WTC11 (cell line): ENCODE measurements around the gene MIEF1. TPM values are rescaled to one million over a fixed set of nuclear protein-coding genes. Genes with fewer than 3 reads are reported as not detected.
A peak's percentile ranks its signal among the peaks of the same experiment; 100 is the strongest.

Experiments used
- ATAC-seq: fragments of 200-7000 bp; cut with Tn5 transposase; 2 replicates; pipeline ENCODE4 v1.10.0; 2021; ENCODE audit warnings: mild to moderate bottlenecking, moderate library complexity
- Bru-seq: library from RNA; stranded (reverse); fragments of 400-500 nt; gene quantifications from one replicate; lab custom pipeline; 2021; lab: Mats Ljungman, UMichigan
- CTCF ChIA-PET: fragments of 300-600 bp; sonication (Branson Sonifier 250); formaldehyde crosslinking; loops from one replicate; lab custom pipeline; 2021; ENCODE audit warnings: antibody characterized with exemption; lab: Charles Lee
- POLR2A ChIA-PET: fragments of 350-600 bp; sonication (Branson Sonifier 250); formaldehyde crosslinking; loops from one replicate; lab custom pipeline; 2021; ENCODE audit warnings: antibody characterized with exemption; lab: Charles Lee
- DNase-seq: peaks from one replicate; pipeline ENCODE4 v3.0.0; 2021; ENCODE audit warnings: low spot score
- H3K27ac Mint-ChIP-seq: 2 replicates; pipeline ENCODE4 v1.8.0; 2021; ENCODE audit warnings: mixed read lengths
- H3K27me3 Mint-ChIP-seq: 2 replicates; pipeline ENCODE4 v1.8.0; 2021; ENCODE audit warnings: low read depth, mild to moderate bottlenecking, moderate library complexity, mixed read lengths
- H3K36me3 Mint-ChIP-seq: 2 replicates; pipeline ENCODE4 v1.8.0; 2021; ENCODE audit warnings: mixed read lengths
- H3K4me1 Mint-ChIP-seq: 2 replicates; pipeline ENCODE4 v1.8.0; 2022; ENCODE audit warnings: mixed read lengths
- H3K4me3 Mint-ChIP-seq: 2 replicates; pipeline ENCODE4 v1.8.0; 2021; ENCODE audit warnings: mild to moderate bottlenecking, moderate library complexity, mixed read lengths
- H3K9me3 Mint-ChIP-seq: 2 replicates; pipeline ENCODE4 v1.8.0; 2021; ENCODE audit warnings: mixed read lengths
- ARID4B ChIP-seq: sonication (generic); formaldehyde crosslinking; IDR thresholded peaks from 2 replicates; pipeline ENCODE4 v1.8.0; 2023; ENCODE audit warnings: missing genetic modification reagents, mild to moderate bottlenecking, borderline replicate concordance
- ATF6 ChIP-seq: sonication (generic); formaldehyde crosslinking; IDR thresholded peaks from 2 replicates; pipeline ENCODE4 v1.8.1; 2023; ENCODE audit warnings: mild to moderate bottlenecking, missing genetic modification reagents
- CREM ChIP-seq: sonication (generic); formaldehyde crosslinking; IDR thresholded peaks from 2 replicates; pipeline ENCODE4 v1.8.1; 2022; ENCODE audit warnings: mild to moderate bottlenecking, missing genetic modification reagents, moderate library complexity
- E2F1 ChIP-seq: sonication (generic); formaldehyde crosslinking; IDR thresholded peaks from 2 replicates; pipeline ENCODE4 v1.8.0; 2022; ENCODE audit warnings: mild to moderate bottlenecking, missing genetic modification reagents
- EMX1 ChIP-seq: fragments of 250-450 bp; sonication (Bioruptor Pico); IDR thresholded peaks from 2 replicates; pipeline ENCODE4 v1.8.0; 2021; ENCODE audit warnings: mild to moderate bottlenecking
- ESRRA ChIP-seq: sonication (generic); formaldehyde crosslinking; IDR thresholded peaks from 2 replicates; pipeline ENCODE4 v1.8.1; 2022; ENCODE audit warnings: mild to moderate bottlenecking, missing genetic modification reagents, borderline replicate concordance
- ETV6 ChIP-seq: sonication (generic); formaldehyde crosslinking; IDR thresholded peaks from 2 replicates; pipeline ENCODE4 v1.8.1; 2022; ENCODE audit warnings: mild to moderate bottlenecking, missing genetic modification reagents
- GABPB1 ChIP-seq: sonication (generic); formaldehyde crosslinking; IDR thresholded peaks from 2 replicates; pipeline ENCODE4 v1.8.1; 2023; ENCODE audit warnings: mild to moderate bottlenecking, missing genetic modification reagents
- KAT7 ChIP-seq: sonication (generic); formaldehyde crosslinking; IDR thresholded peaks from 2 replicates; pipeline ENCODE4 v1.8.1; 2023; ENCODE audit warnings: missing genetic modification reagents, mild to moderate bottlenecking, borderline replicate concordance
- MAX ChIP-seq: sonication (generic); formaldehyde crosslinking; IDR thresholded peaks from 2 replicates; pipeline ENCODE4 v1.8.0; 2022; ENCODE audit warnings: mild to moderate bottlenecking, missing genetic modification reagents
- MYBL2 ChIP-seq: sonication (generic); formaldehyde crosslinking; IDR thresholded peaks from 2 replicates; pipeline ENCODE4 v1.8.1; 2023; ENCODE audit warnings: mild to moderate bottlenecking, moderate library complexity, missing genetic modification reagents
- NR2C2 ChIP-seq: sonication (generic); formaldehyde crosslinking; IDR thresholded peaks from 2 replicates; pipeline ENCODE4 v1.8.0; 2022; ENCODE audit warnings: mild to moderate bottlenecking, missing genetic modification reagents
- OVOL2 ChIP-seq: fragments of 250-450 bp; sonication (Bioruptor Pico); IDR thresholded peaks from 2 replicates; pipeline ENCODE4 v1.9.0; 2021; ENCODE audit warnings: mild to moderate bottlenecking, borderline replicate concordance
- PRRX2 ChIP-seq: fragments of 250-450 bp; sonication (Bioruptor Pico); IDR thresholded peaks from 2 replicates; pipeline ENCODE4 v1.8.0; 2021; ENCODE audit warnings: mild to moderate bottlenecking
- SMAD3 ChIP-seq: sonication (generic); formaldehyde crosslinking; IDR thresholded peaks from 2 replicates; pipeline ENCODE4 v1.8.0; 2022; ENCODE audit warnings: missing genetic modification reagents, mild to moderate bottlenecking, borderline replicate concordance
- TCF7 ChIP-seq: sonication (generic); formaldehyde crosslinking; IDR thresholded peaks from 2 replicates; pipeline ENCODE4 v1.8.0; 2022; ENCODE audit warnings: mild to moderate bottlenecking, low read depth, missing genetic modification reagents, moderate library complexity
- TEAD1 ChIP-seq: sonication (generic); formaldehyde crosslinking; IDR thresholded peaks from 2 replicates; pipeline ENCODE4 v1.8.0; 2022; ENCODE audit warnings: mild to moderate bottlenecking, missing genetic modification reagents
- USF1 ChIP-seq: sonication (generic); formaldehyde crosslinking; IDR thresholded peaks from 2 replicates; pipeline ENCODE4 v1.8.0; 2022; ENCODE audit warnings: mild to moderate bottlenecking, missing genetic modification reagents
- USF2 ChIP-seq: sonication (generic); formaldehyde crosslinking; IDR thresholded peaks from 2 replicates; pipeline ENCODE4 v1.8.1; 2023; ENCODE audit warnings: mild to moderate bottlenecking, missing genetic modification reagents, moderate library complexity
- ZBTB43 ChIP-seq: sonication (generic); formaldehyde crosslinking; IDR thresholded peaks from 2 replicates; pipeline ENCODE4 v1.8.1; 2023; ENCODE audit warnings: mild to moderate bottlenecking, missing genetic modification reagents
- ZNF232 ChIP-seq: sonication (generic); formaldehyde crosslinking; IDR thresholded peaks from 2 replicates; pipeline ENCODE4 v1.8.0; 2022; ENCODE audit warnings: mild to moderate bottlenecking, missing genetic modification reagents
- ZNF416 ChIP-seq: fragments of 250-450 bp; sonication (Bioruptor Pico); IDR thresholded peaks from 2 replicates; pipeline ENCODE4 v1.9.0; 2021; ENCODE audit warnings: mild to moderate bottlenecking, inconsistent platforms
- long read RNA-seq, 3 experiments: library from RNA in 1 of 3; library from capped mRNA in 1 of 3; library from polyadenylated mRNA in 1 of 3; unstranded in 2 of 3; stranded (forward) in 1 of 3; transcript quantifications; one replicate each; pipeline ENCODE4 v2.0.0, GENCODE V29; 2021
- total RNA-seq: library from RNA; stranded (reverse); gene quantifications from 3 replicates; pipeline ENCODE4 v1.2.3, GENCODE V29; 2021

The MIEF1 gene
- total RNA-seq (31.5 to 38.7 TPM (median 31.9 TPM) in 3 replicates), Bru-seq, nascent RNA (percentile 82 among the genes with signal in this experiment)
- long read RNA-seq, experiment 1, full-length matches to known transcripts, result 139 of 200 reads
- long read RNA-seq, experiment 1, partial matches to known transcripts, result 51 of 200 reads
- long read RNA-seq, experiment 1, other reads (novel, unspliced or antisense), result 10 of 200 reads
- long read RNA-seq, experiment 2, full-length matches to known transcripts, result 9 of 41 reads
- long read RNA-seq, experiment 2, partial matches to known transcripts, result 6 of 41 reads
- long read RNA-seq, experiment 2, other reads (novel, unspliced or antisense), result 26 of 41 reads
- long read RNA-seq, experiment 3, full-length matches to known transcripts, result 4 of 10 reads
- long read RNA-seq, experiment 3, partial matches to known transcripts, result 1 of 10 reads
- long read RNA-seq, experiment 3, other reads (novel, unspliced or antisense), result 5 of 10 reads

GRCh38 chr22:39502109-39502788 is at the start of gene MIEF1:
MIEF1 (plus strand) TSS chr22:39502290; CDS start chr22:39511295, 9,005 bp downstream.
- Mint-ChIP-seq H3K36me3 (peaks cover 34% of the 10 kb centered on the region), H3K9me3 (no peaks in the 10 kb centered on the region), H3K4me1 (peaks cover 13% of the 10 kb centered on the region), H3K27ac (peak within 1 kb of the TSS; percentile 97), H3K27me3 (peaks cover 89% of the 10 kb centered on the region), H3K4me3 (peak within 1 kb of the TSS; percentile 97)
- peak; percentile 97 for ATAC-seq
- ChIA-PET CTCF (interaction anchor here (0.6 to 4.8 kb wide), 21 partner anchors 8 to 1105 kb away, joined by 3 to 41 read pairs (median 5); partner anchors contain the start of genes ATF4 and TAB1), POLR2A (interaction anchor here (0.6 to 1.7 kb wide), 10 partner anchors 9 to 183 kb away, joined by 3 to 16 read pairs (median 4); partner anchors contain the start of genes ATF4 and RPL3)
- peak; percentile 96 for DNase-seq
- TF ChIP-seq KAT7 (CRISPR knock-in tag) (no peak), EMX1 (CRISPR knock-in tag) (no peak), SMAD3 (CRISPR knock-in tag) (no peak), ZNF232 (CRISPR knock-in tag) (0 out of 2 replicates have a peak, but pooled peaks have one; percentile 46), MAX (CRISPR knock-in tag) (peak; percentile 94), OVOL2 (no peak), E2F1 (CRISPR knock-in tag) (no peak), ZBTB43 (CRISPR knock-in tag) (0 out of 2 replicates have a peak, but pooled peaks have one; percentile 81), TCF7 (CRISPR knock-in tag) (peak; percentile 40; the same call in 1 of the 2 replicates), ARID4B (peak; percentile 59; the same call in 1 of the 2 replicates), PRRX2 (no peak), NR2C2 (CRISPR knock-in tag) (peak; percentile 95), ATF6 (CRISPR knock-in tag) (no peak), CREM (CRISPR knock-in tag) (no peak), MYBL2 (peak; percentile 81), TEAD1 (CRISPR knock-in tag) (no peak), USF2 (CRISPR knock-in tag) (peak; percentile 83), ESRRA (CRISPR knock-in tag) (peak; percentile 97), USF1 (peak; percentile 80; the same call in 1 of the 2 replicates), GABPB1 (CRISPR knock-in tag) (peak; percentile 72), ZNF416 (no peak), ETV6 (peak; percentile 79; the same call in 1 of the 2 replicates)
